H9 (cell line): ENCODE results near the gene RBM42. TPM values are rescaled to one million over a fixed set of nuclear protein-coding genes. Genes with fewer than 3 reads are reported as not detected.

Source experiments
- DNase-seq: peaks from one replicate; pipeline ENCODE4 v3.0.0-alpha.2; 2017
- H2AFZ ChIP-seq: one replicate; pipeline ENCODE4 v1.6.1; 2013; ENCODE audit warnings: mild to moderate bottlenecking, low read length, control low read depth, moderate library complexity
- H2AK5ac ChIP-seq: 2 replicates; pipeline ENCODE4 v1.6.1; 2013; ENCODE audit warnings: low read length, control low read depth, mixed read lengths; ENCODE audit not compliant: insufficient read length
- H2BK120ac ChIP-seq: one replicate; pipeline ENCODE4 v1.6.1; 2013; ENCODE audit warnings: low read depth, mild to moderate bottlenecking, low read length, control low read depth, inconsistent platforms; ENCODE audit not compliant: poor library complexity, severe bottlenecking
- H2BK12ac ChIP-seq: 2 replicates; pipeline ENCODE4 v1.6.1; 2013; ENCODE audit warnings: low read length, control low read depth, mixed read lengths, low read depth; ENCODE audit not compliant: insufficient read length
- H2BK15ac ChIP-seq: 2 replicates; pipeline ENCODE4 v1.6.1; 2013; ENCODE audit warnings: low read depth, low read length, control low read depth
- H2BK20ac ChIP-seq: one replicate; pipeline ENCODE4 v1.6.1; 2013; ENCODE audit warnings: low read depth, mild to moderate bottlenecking, low read length, control low read depth, inconsistent platforms; ENCODE audit not compliant: poor library complexity, severe bottlenecking
- H2BK5ac ChIP-seq: 2 replicates; pipeline ENCODE4 v1.6.1; 2013; ENCODE audit warnings: low read length, control low read depth, mixed read lengths; ENCODE audit not compliant: insufficient read length
- H3K14ac ChIP-seq: 2 replicates; pipeline ENCODE4 v1.6.1; 2013; ENCODE audit warnings: low read length, control low read depth; ENCODE audit not compliant: insufficient read depth
- H3K18ac ChIP-seq: 2 replicates; pipeline ENCODE4 v1.6.1; 2013; ENCODE audit warnings: low read depth, mild to moderate bottlenecking, mixed read lengths, low read length, control low read depth; ENCODE audit not compliant: insufficient read length
- H3K23ac ChIP-seq: 2 replicates; pipeline ENCODE4 v1.6.1; 2013; ENCODE audit warnings: low read length, control low read depth, mixed read lengths, low read depth; ENCODE audit not compliant: insufficient read length
- H3K23me2 ChIP-seq: 2 replicates; pipeline ENCODE4 v1.6.1; 2013; ENCODE audit warnings: low read depth, mild to moderate bottlenecking, mixed read lengths, low read length, control low read depth; ENCODE audit not compliant: insufficient read length, poor library complexity, severe bottlenecking
- H3K27ac ChIP-seq: 2 replicates; pipeline ENCODE4 v1.5.1; 2013; ENCODE audit warnings: low read length, control low read depth, mixed read lengths, low read depth; ENCODE audit not compliant: insufficient read length
- H3K27me3 ChIP-seq: 2 replicates; pipeline ENCODE4 v1.6.1; 2013; ENCODE audit warnings: low read length, control low read depth, inconsistent platforms; ENCODE audit not compliant: insufficient read depth
- H3K4ac ChIP-seq: 2 replicates; pipeline ENCODE4 v1.6.1; 2013; ENCODE audit warnings: low read depth, mild to moderate bottlenecking, control low read depth, inconsistent platforms, low read length, moderate library complexity
- H3K4me1 ChIP-seq: 2 replicates; pipeline ENCODE4 v1.6.1; 2013; ENCODE audit warnings: low read length, control low read depth, inconsistent platforms; ENCODE audit not compliant: insufficient read depth
- H3K4me2 ChIP-seq: 2 replicates; pipeline ENCODE4 v1.6.1; 2013; ENCODE audit warnings: low read length, control low read depth, mixed read lengths; ENCODE audit not compliant: insufficient read length, insufficient read depth
- H3K56ac ChIP-seq: 2 replicates; pipeline ENCODE4 v1.6.1; 2013; ENCODE audit warnings: low read depth, mild to moderate bottlenecking, mixed read lengths, low read length, control low read depth; ENCODE audit not compliant: insufficient read length
- H3K79me1 ChIP-seq: 2 replicates; pipeline ENCODE4 v1.6.1; 2013; ENCODE audit warnings: low read depth, mild to moderate bottlenecking, moderate library complexity, low read length, control low read depth, inconsistent platforms; ENCODE audit not compliant: insufficient read depth, poor library complexity, severe bottlenecking
- H3K79me2 ChIP-seq: 2 replicates; pipeline ENCODE4 v1.6.1; 2013; ENCODE audit warnings: low read length, control low read depth, inconsistent platforms; ENCODE audit not compliant: insufficient read depth
- H3K9ac ChIP-seq: 2 replicates; pipeline ENCODE4 v1.6.1; 2013; ENCODE audit warnings: low read length, control low read depth, mixed read lengths; ENCODE audit not compliant: insufficient read length; ENCODE audit errors: extremely low read depth
- H3K9me3 ChIP-seq: one replicate; pipeline ENCODE4 v1.6.1; 2013; ENCODE audit warnings: low read depth, low read length, inconsistent platforms; ENCODE audit not compliant: control insufficient read depth
- H3T11ph ChIP-seq: one replicate; pipeline ENCODE4 v1.6.1; 2013; ENCODE audit warnings: mild to moderate bottlenecking, low read length, control low read depth, inconsistent platforms
- H4K20me1 ChIP-seq: one replicate; pipeline ENCODE4 v1.6.1; 2013; ENCODE audit not compliant: control insufficient read depth, insufficient read length, insufficient read depth
- H4K5ac ChIP-seq: 2 replicates; pipeline ENCODE4 v1.6.1; 2013; ENCODE audit warnings: low read depth, mild to moderate bottlenecking, mixed read lengths, low read length, control low read depth; ENCODE audit not compliant: insufficient read length
- H4K8ac ChIP-seq: replicated peaks from 2 replicates; pipeline ENCODE4 v1.6.1; 2013; ENCODE audit warnings: low read length, control low read depth, mixed read lengths, low read depth; ENCODE audit not compliant: insufficient read length
- H4K91ac ChIP-seq: 2 replicates; pipeline ENCODE4 v1.6.1; 2013; ENCODE audit warnings: low read depth, mild to moderate bottlenecking, moderate library complexity, mixed read lengths, low read length, control low read depth; ENCODE audit not compliant: insufficient read length
- H3K27ac Mint-ChIP-seq, 3 experiments: 2 replicates in 2 of 3; 3 replicates in 1 of 3; pipeline ENCODE4 v1.8.0; 2020 to 2021; ENCODE audit warnings: mixed read lengths in 3 of 3, mild to moderate bottlenecking in 1 of 3, moderate library complexity in 1 of 3
- H3K27me3 Mint-ChIP-seq: 2 replicates; pipeline ENCODE4 v1.8.0; 2021; ENCODE audit warnings: low read depth, mild to moderate bottlenecking, moderate library complexity, mixed read lengths
- H3K36me3 Mint-ChIP-seq, 3 experiments: 2 replicates in 2 of 3; 3 replicates in 1 of 3; pipeline ENCODE4 v1.8.0; 2020 to 2021; ENCODE audit warnings: low read depth in 3 of 3, mixed read lengths in 3 of 3; ENCODE audit not compliant: insufficient read depth in 1 of 3
- H3K4me1 Mint-ChIP-seq, 2 experiments: 2 replicates each; pipeline ENCODE4 v1.8.0; 2020; ENCODE audit warnings: mixed read lengths in 2 of 2
- H3K4me3 Mint-ChIP-seq, 2 experiments: 2 replicates in 1 of 2; 3 replicates in 1 of 2; pipeline ENCODE4 v1.8.0; 2020 to 2021; ENCODE audit warnings: mild to moderate bottlenecking in 2 of 2, mixed read lengths in 2 of 2, moderate library complexity in 1 of 2
- H3K9me3 Mint-ChIP-seq, 2 experiments: 2 replicates in 1 of 2; 3 replicates in 1 of 2; pipeline ENCODE4 v1.8.0; 2020; ENCODE audit warnings: mild to moderate bottlenecking in 2 of 2, mixed read lengths in 2 of 2, moderate library complexity in 1 of 2
- WGBS: extraction: QIAGEN DNeasy Blood & Tissue Kit; methylation state at CpG from one replicate; pipeline ENCODE4 v1.1.7; 2013; ENCODE audit warnings: missing lambda C conversion rate, low lambda C conversion rate, mixed read lengths; ENCODE audit not compliant: insufficient read length; ENCODE audit errors: extremely low coverage; 5-methylcytosine and 5-hydroxymethylcytosine counted together
- total RNA-seq: library from RNA; stranded (reverse); gene quantifications from 2 replicates; pipeline ENCODE4 v1.2.1, GENCODE V29; 2021
- TF ChIP-seq, protein P1 (sequence below): fragments of 200-600 bp; sonication (generic); conservative IDR thresholded peaks from 3 replicates; pipeline ENCODE4 v1.8.0; 2021; ENCODE audit warnings: antibody characterized with exemption, mild to moderate bottlenecking

RBM42 gene
- total RNA-seq, 1 experiment from 2014 or later, result 83.3 TPM

DNA sequence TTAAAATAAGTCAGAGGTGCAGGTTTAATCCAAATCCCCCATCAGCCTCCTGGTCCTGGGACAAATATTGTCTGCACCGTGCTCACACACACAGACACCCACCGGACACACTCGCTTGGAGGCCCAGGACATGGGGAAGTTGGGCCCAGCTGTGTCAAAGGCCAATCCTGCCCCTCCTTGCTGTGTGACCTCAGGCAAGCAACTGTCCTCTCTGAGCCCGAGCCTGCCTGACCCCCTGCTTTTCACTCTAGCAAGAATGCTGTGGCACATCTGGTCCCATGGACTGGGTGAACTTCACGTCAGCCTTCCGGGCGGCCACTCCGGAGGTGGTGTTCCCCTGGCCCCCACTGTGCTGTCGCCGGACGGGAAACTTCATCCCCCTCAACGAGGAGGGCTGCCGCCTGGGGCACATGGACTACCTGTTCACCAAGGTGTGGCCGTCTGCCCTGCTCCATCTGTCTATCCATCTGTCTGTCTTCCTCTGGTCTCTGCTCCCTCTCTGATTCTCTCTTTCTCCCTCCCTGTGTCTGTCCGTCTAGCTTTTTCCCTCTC, 46.8 kb downstream of the RBM42 start:
- H2BK15ac ChIP-seq, result no peak overlapping the region

More for the DNA sequence above, 46.8 kb downstream of the RBM42 start:
- Histone ChIP-seq H2BK20ac (no peak overlapping the region), H4K5ac (no peak overlapping the region), H3K4me1 (no peaks in the 10 kb centered on the region), H3K9ac (no peak overlapping the region), H3K4ac (no peak overlapping the region), H3K9me3 (no peaks in the 10 kb centered on the region), H2BK5ac (no peak overlapping the region), H3K23me2 (peaks cover 11% of the 10 kb centered on the region), H2AFZ (no peak overlapping the region), H3K27me3 (no peaks in the 10 kb centered on the region), H3K56ac (no peak overlapping the region), H4K8ac (no peak overlapping the region), H2BK120ac (no peak overlapping the region), H3T11ph (no peak overlapping the region), H4K91ac (no peak overlapping the region), H3K27ac (no peak overlapping the region), H4K20me1 (no peaks in the 10 kb centered on the region), H2BK12ac (no peak overlapping the region), H2AK5ac (no peak overlapping the region), H3K14ac (no peak overlapping the region), H3K18ac (no peak overlapping the region), H3K79me1 (no peaks in the 10 kb centered on the region), H3K23ac (no peak overlapping the region), H3K79me2 (no peaks in the 10 kb centered on the region), H3K4me2 (no peak overlapping the region)
- Mint-ChIP-seq H3K4me3 (no peak overlapping the region), H3K27ac (no peak overlapping the region), H3K4me1 (peaks cover 0 to 2% of the 10 kb centered on the region in 2 experiments; a peak in 3 of 4 replicates), H3K9me3 (no peaks in the 10 kb centered on the region), H3K36me3 (no peaks in the 10 kb centered on the region), H3K27me3 (peaks cover 27% of the 10 kb centered on the region)
- TF ChIP-seq, protein P1, sequence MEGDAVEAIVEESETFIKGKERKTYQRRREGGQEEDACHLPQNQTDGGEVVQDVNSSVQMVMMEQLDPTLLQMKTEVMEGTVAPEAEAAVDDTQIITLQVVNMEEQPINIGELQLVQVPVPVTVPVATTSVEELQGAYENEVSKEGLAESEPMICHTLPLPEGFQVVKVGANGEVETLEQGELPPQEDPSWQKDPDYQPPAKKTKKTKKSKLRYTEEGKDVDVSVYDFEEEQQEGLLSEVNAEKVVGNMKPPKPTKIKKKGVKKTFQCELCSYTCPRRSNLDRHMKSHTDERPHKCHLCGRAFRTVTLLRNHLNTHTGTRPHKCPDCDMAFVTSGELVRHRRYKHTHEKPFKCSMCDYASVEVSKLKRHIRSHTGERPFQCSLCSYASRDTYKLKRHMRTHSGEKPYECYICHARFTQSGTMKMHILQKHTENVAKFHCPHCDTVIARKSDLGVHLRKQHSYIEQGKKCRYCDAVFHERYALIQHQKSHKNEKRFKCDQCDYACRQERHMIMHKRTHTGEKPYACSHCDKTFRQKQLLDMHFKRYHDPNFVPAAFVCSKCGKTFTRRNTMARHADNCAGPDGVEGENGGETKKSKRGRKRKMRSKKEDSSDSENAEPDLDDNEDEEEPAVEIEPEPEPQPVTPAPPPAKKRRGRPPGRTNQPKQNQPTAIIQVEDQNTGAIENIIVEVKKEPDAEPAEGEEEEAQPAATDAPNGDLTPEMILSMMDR, result no peak
- DNase-seq, result no peak
- no CpG with 5 or more reads among the region's 15 CpGs for WGBS

Other genes with a start within 250 kb of the RBM42 start
- not detected in 2 replicates for gene FFAR2, start 180.8 kb upstream of the RBM42 start, total RNA-seq
- gene KRTDAP, start 138.6 kb upstream of the RBM42 start, total RNA-seq, result 0.87 and 1.3 TPM in 2 replicates
- 267 and 278 TPM in 2 replicates for gene DMKN, start 115.4 kb upstream of the RBM42 start, total RNA-seq
- gene SBSN, start 100.7 kb upstream of the RBM42 start, total RNA-seq, result 0.15 and 0.24 TPM in 2 replicates
- gene GAPDHS, start 95.6 kb upstream of the RBM42 start, total RNA-seq, result not detected in 2 replicates
- gene TMEM147, start 83.4 kb upstream of the RBM42 start, total RNA-seq, result 125 and 128 TPM in 2 replicates
- gene ATP4A, start 65.4 kb upstream of the RBM42 start, total RNA-seq, result 0.24 and 0.88 TPM in 2 replicates
- not detected in 2 replicates for gene PMIS2, start 42.9 kb upstream of the RBM42 start, total RNA-seq
- 32.8 and 32.9 TPM in 2 replicates for gene HAUS5, start 16.3 kb upstream of the RBM42 start, total RNA-seq
- 1.5 and 1.9 TPM in 2 replicates for gene ETV2, start 12.7 kb downstream of the RBM42 start, total RNA-seq
- 422 and 432 TPM in 2 replicates for gene COX6B1, start 19.3 kb downstream of the RBM42 start, total RNA-seq
- gene UPK1A, start 37.5 kb downstream of the RBM42 start, total RNA-seq, result 3.0 and 4.3 TPM in 2 replicates
- gene ZBTB32, start 75.5 kb downstream of the RBM42 start, total RNA-seq, result 0.13 TPM in 1 of 2 replicates, not detected in the other
- 47.7 and 50.5 TPM in 2 replicates for gene KMT2B, start 89.0 kb downstream of the RBM42 start, total RNA-seq
- 2.9 and 3.2 TPM in 2 replicates for gene IGFLR1, start 113.4 kb downstream of the RBM42 start, total RNA-seq
- gene U2AF1L4, start 116.4 kb downstream of the RBM42 start, total RNA-seq, result 16.8 and 19.2 TPM in 2 replicates
- gene PSENEN, start 116.6 kb downstream of the RBM42 start, total RNA-seq, result 69.7 and 77.7 TPM in 2 replicates
- gene LIN37, start 119.5 kb downstream of the RBM42 start, total RNA-seq, result 4.7 and 5.9 TPM in 2 replicates
- gene HSPB6, start 128.0 kb downstream of the RBM42 start, total RNA-seq, result 0.37 TPM in 2 replicates
- gene PROSER3, start 129.1 kb downstream of the RBM42 start, total RNA-seq, result 21.8 and 29.1 TPM in 2 replicates
- 18.7 and 19.5 TPM in 2 replicates for gene ARHGAP33, start 146.5 kb downstream of the RBM42 start, total RNA-seq
- gene PRODH2, start 183.8 kb downstream of the RBM42 start, total RNA-seq, result not detected in 2 replicates
- gene NPHS1, start 223.5 kb downstream of the RBM42 start, total RNA-seq, result 0.83 and 1.1 TPM in 2 replicates
- 3.1 and 3.6 TPM in 2 replicates for gene KIRREL2, start 227.9 kb downstream of the RBM42 start, total RNA-seq
- gene APLP1, start 239.5 kb downstream of the RBM42 start, total RNA-seq, result 29.9 and 36.9 TPM in 2 replicates